BLaER1 (cell line): ENCODE results near the gene PRR20B.

Source experiments
- H3K27ac ChIP-seq: shearing (Covaris generic); formaldehyde crosslinking; 2 replicates; pipeline ENCODE4 v1.8.1; 2022
- H3K27me3 ChIP-seq: shearing (Covaris generic); formaldehyde crosslinking; 2 replicates; pipeline ENCODE4 v1.8.1; 2022
- H3K36me3 ChIP-seq: shearing (Covaris generic); formaldehyde crosslinking; 2 replicates; pipeline ENCODE4 v1.8.1; 2022
- H3K4me1 ChIP-seq: shearing (Covaris generic); formaldehyde crosslinking; 2 replicates; pipeline ENCODE4 v1.8.1; 2022
- H3K4me2 ChIP-seq: shearing (Covaris generic); formaldehyde crosslinking; 2 replicates; pipeline ENCODE4 v1.8.1; 2022
- H3K4me3 ChIP-seq: shearing (Covaris generic); formaldehyde crosslinking; 2 replicates; pipeline ENCODE4 v1.8.1; 2022
- H3K9ac ChIP-seq: shearing (Covaris generic); formaldehyde crosslinking; 2 replicates; pipeline ENCODE4 v1.8.1; 2022
- H3K9me3 ChIP-seq: shearing (Covaris generic); formaldehyde crosslinking; 2 replicates; pipeline ENCODE4 v1.8.1; 2022
- H4K20me1 ChIP-seq: shearing (Covaris generic); formaldehyde crosslinking; 2 replicates; pipeline ENCODE4 v1.8.1; 2022
- Cebpa-rat ChIP-seq: shearing (Covaris generic); IDR thresholded peaks from 2 replicates; pipeline ENCODE4 v1.8.1; 2022

The PRR20B gene

DNA sequence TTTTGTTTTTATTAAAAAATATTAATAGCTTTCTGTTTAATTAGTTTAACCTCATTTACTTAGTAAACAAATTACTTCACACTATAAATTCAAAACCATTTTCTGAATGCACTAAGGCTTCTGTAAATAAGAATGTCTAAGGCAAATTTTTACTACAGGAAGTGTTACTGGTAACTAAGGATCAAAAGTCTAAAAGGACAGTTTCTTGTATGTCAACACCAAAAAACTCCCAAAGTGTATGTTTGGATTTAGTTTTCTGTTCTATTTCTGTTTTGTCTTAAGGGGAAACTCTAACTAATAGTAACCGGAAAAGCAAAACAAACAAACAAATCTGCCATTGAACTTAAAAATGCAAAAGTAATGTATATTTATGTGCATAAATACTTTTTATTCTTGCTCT is 44.4 kb downstream of the PRR20B start:
- H3K4me3 ChIP-seq = no peak overlapping the region
- no peaks in the 10 kb centered on the region for H3K9me3 ChIP-seq
- H3K4me1 ChIP-seq = no peaks in the 10 kb centered on the region
- no peak overlapping the region for H3K9ac ChIP-seq
- TF ChIP-seq Cebpa-rat = no peak
- no peak overlapping the region for H3K27ac ChIP-seq
- no peaks in the 10 kb centered on the region for H3K27me3 ChIP-seq
- H3K4me2 ChIP-seq = no peak overlapping the region
- no peaks in the 10 kb centered on the region for H3K36me3 ChIP-seq
- no peaks in the 10 kb centered on the region for H4K20me1 ChIP-seq
